Measurements from ENCODE around the gene EMD. TPM values are rescaled to one million over a fixed set of nuclear protein-coding genes. Genes with fewer than 3 reads are reported as not detected.

EMD gene
- total RNA-seq, 1 donor from 2014 or later, result 42.5 TPM

DNA sequence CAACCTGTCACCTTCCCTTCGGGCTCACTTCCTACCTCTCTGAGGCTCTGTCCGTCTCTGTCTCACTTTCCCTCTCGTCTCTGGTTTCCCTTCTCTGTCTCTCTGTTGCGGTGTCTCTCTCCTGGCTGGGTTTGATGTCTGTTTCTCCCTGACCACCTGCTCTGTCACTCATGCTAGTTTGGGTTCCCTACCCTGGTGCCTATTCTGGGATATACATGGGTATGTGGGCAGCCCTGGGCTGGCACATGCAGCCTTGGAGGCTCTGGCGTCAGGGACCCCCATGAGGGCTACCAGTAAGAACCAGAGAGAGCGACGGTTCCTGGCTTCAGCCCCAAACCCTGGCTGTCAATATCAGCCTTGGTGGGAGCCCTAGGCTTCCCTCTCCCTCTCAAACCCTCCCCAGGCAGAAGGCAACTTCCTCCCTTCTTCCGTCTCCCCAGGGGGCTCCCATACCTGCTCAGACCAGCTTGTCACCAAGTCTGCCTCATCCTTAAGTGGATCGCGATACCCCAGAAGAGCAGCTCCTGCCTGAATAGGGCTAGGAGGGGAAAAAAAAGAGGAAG is 29.6 kb downstream of the EMD start:
- peaks cover 6% of the 10 kb centered on the region for H3K4me1 Mint-ChIP-seq (ENCODE audit: low read depth)
- peaks cover 2% of the 10 kb centered on the region for H3K9me3 Mint-ChIP-seq (ENCODE audit: low read depth)
- H3K27me3 Mint-ChIP-seq, result no peaks in the 10 kb centered on the region
- TF ChIP-seq, protein P1, sequence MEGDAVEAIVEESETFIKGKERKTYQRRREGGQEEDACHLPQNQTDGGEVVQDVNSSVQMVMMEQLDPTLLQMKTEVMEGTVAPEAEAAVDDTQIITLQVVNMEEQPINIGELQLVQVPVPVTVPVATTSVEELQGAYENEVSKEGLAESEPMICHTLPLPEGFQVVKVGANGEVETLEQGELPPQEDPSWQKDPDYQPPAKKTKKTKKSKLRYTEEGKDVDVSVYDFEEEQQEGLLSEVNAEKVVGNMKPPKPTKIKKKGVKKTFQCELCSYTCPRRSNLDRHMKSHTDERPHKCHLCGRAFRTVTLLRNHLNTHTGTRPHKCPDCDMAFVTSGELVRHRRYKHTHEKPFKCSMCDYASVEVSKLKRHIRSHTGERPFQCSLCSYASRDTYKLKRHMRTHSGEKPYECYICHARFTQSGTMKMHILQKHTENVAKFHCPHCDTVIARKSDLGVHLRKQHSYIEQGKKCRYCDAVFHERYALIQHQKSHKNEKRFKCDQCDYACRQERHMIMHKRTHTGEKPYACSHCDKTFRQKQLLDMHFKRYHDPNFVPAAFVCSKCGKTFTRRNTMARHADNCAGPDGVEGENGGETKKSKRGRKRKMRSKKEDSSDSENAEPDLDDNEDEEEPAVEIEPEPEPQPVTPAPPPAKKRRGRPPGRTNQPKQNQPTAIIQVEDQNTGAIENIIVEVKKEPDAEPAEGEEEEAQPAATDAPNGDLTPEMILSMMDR (IDR thresholded peaks at IDR 0.05; ENCODE audit: unreplicated experiment), result no peak
- H3K4me3 Mint-ChIP-seq (ENCODE audit: low read depth), result peak overlapping the region; percentile 35
- no peak overlapping the region for H3K27ac Mint-ChIP-seq
- no peak for DNase-seq (ENCODE audit: low spot score, unreplicated experiment)
- peaks cover 6% of the 10 kb centered on the region for H3K36me3 Mint-ChIP-seq (ENCODE audit: insufficient read depth)

DNA sequence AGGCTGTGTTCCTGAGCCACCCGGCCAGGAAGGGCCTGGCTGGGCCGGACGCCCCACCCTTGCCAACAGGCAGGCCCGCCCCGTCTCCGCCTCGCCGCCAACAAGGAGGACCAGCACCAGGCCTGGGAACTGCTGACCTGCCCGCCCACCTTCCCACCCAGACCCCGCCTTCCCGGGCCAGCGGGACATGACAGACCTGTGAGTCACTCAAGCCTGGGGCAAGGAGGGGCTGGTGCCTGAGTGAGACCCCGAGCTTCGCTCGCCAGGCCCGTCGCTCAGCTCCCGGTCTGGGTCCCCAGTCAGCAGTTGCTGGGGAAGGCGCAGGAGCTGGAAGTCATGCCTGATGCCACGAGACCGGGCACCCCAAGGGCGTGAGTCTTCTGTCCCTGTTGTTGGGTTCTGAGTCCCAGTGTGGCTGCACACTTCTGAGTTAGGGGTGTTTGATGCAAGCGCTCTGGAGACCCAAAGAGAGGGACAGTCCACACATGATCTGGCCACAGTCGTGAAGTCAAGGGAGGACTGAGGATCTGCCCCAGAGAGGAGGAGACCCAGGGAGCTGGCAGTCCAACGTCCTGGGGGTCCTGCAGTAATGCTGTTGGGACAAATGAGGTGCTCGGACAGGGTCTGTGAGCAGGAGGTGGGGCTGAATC is 30.3 kb downstream of the EMD start, which contains the start of gene DNASE1L1:
Gene DNASE1L1, minus strand, starts transcription at position 33 of the 650 bp plus-strand sequence. CDS start 3,686 bp downstream, outside the sequence.
- Mint-ChIP-seq H3K4me1 (ENCODE audit: low read depth) (peaks cover 6% of the 10 kb centered on the region), H3K9me3 (ENCODE audit: low read depth) (no peaks in the 10 kb centered on the region), H3K27me3 (no peaks in the 10 kb centered on the region), H3K27ac (peak within 1 kb of the TSS; percentile 89), H3K4me3 (ENCODE audit: low read depth) (peak within 1 kb of the TSS; percentile 65), H3K36me3 (ENCODE audit: insufficient read depth) (peaks cover 5% of the 10 kb centered on the region)
- TF ChIP-seq, protein P1 (IDR thresholded peaks at IDR 0.05; ENCODE audit: unreplicated experiment), result no peak
- peak; percentile 63 for DNase-seq (ENCODE audit: low spot score, unreplicated experiment)

DNA sequence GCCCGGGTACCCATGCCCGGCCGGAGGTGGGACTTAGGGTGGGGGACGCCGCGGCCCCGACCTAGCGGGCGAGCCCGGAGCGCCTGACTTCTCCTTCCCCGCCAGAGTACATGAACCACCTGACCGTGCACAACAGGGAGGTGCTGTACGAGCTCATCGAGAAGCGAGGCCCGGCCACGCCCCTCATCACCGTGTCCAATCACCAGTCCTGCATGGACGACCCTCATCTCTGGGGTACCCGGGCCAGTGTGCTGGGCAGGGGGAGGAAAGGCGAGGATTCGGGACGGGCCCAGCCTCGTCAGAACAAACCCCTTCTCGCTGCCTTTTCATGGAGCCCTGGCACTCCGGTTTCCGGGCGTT is 32.9 kb downstream of the EMD start:
- peak overlapping the region; percentile 69 for H3K4me3 Mint-ChIP-seq (ENCODE audit: low read depth)
- peaks cover 6% of the 10 kb centered on the region for H3K4me1 Mint-ChIP-seq (ENCODE audit: low read depth)
- no peak for DNase-seq (ENCODE audit: low spot score, unreplicated experiment)
- H3K9me3 Mint-ChIP-seq (ENCODE audit: low read depth), result no peaks in the 10 kb centered on the region
- H3K27ac Mint-ChIP-seq, result no peak overlapping the region
- TF ChIP-seq, protein P1 (IDR thresholded peaks at IDR 0.05; ENCODE audit: unreplicated experiment), result no peak
- H3K36me3 Mint-ChIP-seq (ENCODE audit: insufficient read depth), result peaks cover 8% of the 10 kb centered on the region
- no peaks in the 10 kb centered on the region for H3K27me3 Mint-ChIP-seq

DNA sequence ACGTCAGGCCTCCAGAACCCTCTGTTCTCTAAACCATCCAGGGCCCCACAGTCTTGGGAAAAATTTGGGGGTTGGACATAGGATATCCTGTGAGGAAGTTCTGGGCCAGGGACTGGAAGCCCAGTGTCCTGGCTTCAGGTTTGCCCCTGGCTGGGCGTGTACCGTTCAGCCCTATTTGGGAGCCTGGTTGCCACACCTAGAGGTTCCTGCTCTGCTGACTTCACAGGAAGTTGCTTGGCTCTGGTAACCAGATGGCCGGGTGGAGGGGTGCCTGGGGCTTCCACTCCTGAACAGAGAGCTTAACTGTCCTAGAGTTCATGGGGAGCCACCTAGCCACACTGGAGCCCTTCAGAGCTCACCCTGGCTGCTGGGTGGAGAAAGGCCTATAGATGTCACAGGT is 33.4 kb downstream of the EMD start:
- peak overlapping the region; percentile 69 for H3K4me3 Mint-ChIP-seq (ENCODE audit: low read depth)
- H3K9me3 Mint-ChIP-seq (ENCODE audit: low read depth), result no peaks in the 10 kb centered on the region
- no peak overlapping the region for H3K27ac Mint-ChIP-seq
- no peak for DNase-seq (ENCODE audit: low spot score, unreplicated experiment)
- TF ChIP-seq, protein P1 (IDR thresholded peaks at IDR 0.05; ENCODE audit: unreplicated experiment), result no peak
- H3K4me1 Mint-ChIP-seq (ENCODE audit: low read depth), result peaks cover 6% of the 10 kb centered on the region
- no peaks in the 10 kb centered on the region for H3K27me3 Mint-ChIP-seq
- peaks cover 8% of the 10 kb centered on the region for H3K36me3 Mint-ChIP-seq (ENCODE audit: insufficient read depth)

DNA sequence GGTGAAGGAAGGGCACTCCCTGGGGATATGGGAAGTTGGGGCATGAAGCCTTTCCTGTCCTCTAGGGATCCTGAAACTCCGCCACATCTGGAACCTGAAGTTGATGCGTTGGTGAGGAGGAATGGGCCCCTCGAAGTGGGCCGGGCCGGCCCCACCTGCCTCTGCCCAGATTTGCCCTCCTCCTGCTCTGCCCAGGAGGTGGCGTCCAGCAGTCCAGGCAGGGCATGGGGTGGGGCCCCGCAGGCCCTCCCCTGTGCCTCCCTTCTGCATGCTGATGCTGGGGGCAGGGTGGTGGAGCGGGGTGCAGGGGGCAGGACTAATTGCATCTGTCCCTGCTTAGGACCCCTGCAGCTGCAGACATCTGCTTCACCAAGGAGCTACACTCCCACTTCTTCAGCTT is 34.0 kb downstream of the EMD start:
- TF ChIP-seq, protein P1 (IDR thresholded peaks at IDR 0.05; ENCODE audit: unreplicated experiment), result no peak
- H3K36me3 Mint-ChIP-seq (ENCODE audit: insufficient read depth), result peaks cover 8% of the 10 kb centered on the region
- H3K4me3 Mint-ChIP-seq (ENCODE audit: low read depth), result no peak overlapping the region
- H3K9me3 Mint-ChIP-seq (ENCODE audit: low read depth), result no peaks in the 10 kb centered on the region
- H3K27me3 Mint-ChIP-seq, result no peaks in the 10 kb centered on the region
- no peak for DNase-seq (ENCODE audit: low spot score, unreplicated experiment)
- no peak overlapping the region for H3K27ac Mint-ChIP-seq
- H3K4me1 Mint-ChIP-seq (ENCODE audit: low read depth), result peaks cover 6% of the 10 kb centered on the region

All from progenitor cell of endocrine pancreas (in vitro differentiated cells).